ENCODE results near the gene GPR89A. TPM values are rescaled to one million over a fixed set of nuclear protein-coding genes. Genes with fewer than 3 reads are reported as not detected.

GPR89A gene
- total RNA-seq, 4 donors from 2014 or later, result 6.9 to 34.8 (median 19.3) TPM

- Histone ChIP-seq H3K9me3 (no peaks in the 10 kb centered on the region), H3K27me3 (peaks cover 0 to 21% (median 0%) of the 10 kb centered on the region in 4 donors), H3K27ac (no peak within 1 kb of the TSS), H3K36me3 (no peaks in the 10 kb centered on the region), H3K4me1 (peaks cover 4 to 14% (median 9%) of the 10 kb centered on the region in 3 donors), H3K4me3 (no peak within 1 kb of the TSS)
- no peak for TF ChIP-seq CTCF (IDR thresholded peaks at IDR 0.05)
- WGBS, 2 donors, result 67 to 82% methylated on average over 11 of the region's 12 CpGs
- intact Hi-C loops (cut with DNase I), result no loop called here
- DNase-seq, result no peak
Measured at GRCh38 chr1:145719230-145720079, 111.7 kb downstream of the GPR89A start, which contains the start of gene CD160. CD160 (plus strand) TSS chr1:145719499; CDS start chr1:145728328, 8,829 bp downstream.

Other genes starting within 250 kb of the GPR89A start
- gene NBPF20, start 182.4 kb upstream of the GPR89A start, total RNA-seq, result 1 to 10 TPM in 3 of 4 donors, under 1 TPM in 1; 0.34 to 2.3 (median 1.3) TPM
- gene PDZK1, start 99.4 kb downstream of the GPR89A start, total RNA-seq, result under 1 TPM in 1 of 4 donors, not detected in 3; 0.19 TPM
- gene CD160, start 111.5 kb downstream of the GPR89A start, total RNA-seq, result not detected
- 10 to 100 TPM in 1 of 4 donors, 1 to 10 TPM in 3; 4.3 to 17.5 (median 6.1) TPM for gene RNF115, start 216.1 kb downstream of the GPR89A start, total RNA-seq
- 10 to 100 TPM; 15.0 to 31.7 (median 21.0) TPM for gene POLR3C, start 216.2 kb downstream of the GPR89A start, total RNA-seq
- gene NUDT17, start 237.6 kb downstream of the GPR89A start, total RNA-seq, result 1 to 10 TPM; 1.1 to 3.8 (median 1.8) TPM

All from esophagus squamous epithelium (tissue), 5 donors.